Breast epithelium (tissue), 4 donors: Measurements from ENCODE around the gene PSD2. TPM values are rescaled to one million over a fixed set of nuclear protein-coding genes. Genes with fewer than 3 reads are reported as not detected.

ENCODE experiments used
- DNase-seq, 2 donors: peaks; one replicate each; pipeline ENCODE4 v3.0.0-alpha.2; 2019; ENCODE audit warnings: low spot score in 2 of 2
- H3K27ac ChIP-seq, 2 donors: fragments of 200-600 bp; sonication (generic) in 1 of 2; one replicate each; pipeline ENCODE4 v1.5.1; 2016 to 2019; ENCODE audit warnings: mild to moderate bottlenecking in 1 of 2
- H3K27me3 ChIP-seq, 2 donors: fragments of 200-600 bp; sonication (generic) in 1 of 2; one replicate each; pipeline versions ENCODE4 v1.5.1 to v1.6.0; 2017 to 2019; ENCODE audit warnings: control low read depth in 1 of 2, mild to moderate bottlenecking in 1 of 2
- H3K36me3 ChIP-seq: fragments of 200-600 bp; one replicate; pipeline ENCODE4 v1.5.1; 2019
- H3K4me1 ChIP-seq, 2 donors: fragments of 200-600 bp; sonication (generic); one replicate each; pipeline ENCODE4 v1.5.1; 2016 to 2019; ENCODE audit warnings: control low read depth in 1 of 2
- H3K4me3 ChIP-seq, 3 donors: fragments of 200-600 bp; sonication (generic); 1 replicate in 2 of 3; 2 replicates in 1 of 3; pipeline ENCODE4 v1.5.1; 2016 to 2019; ENCODE audit warnings: mild to moderate bottlenecking in 3 of 3, moderate library complexity in 2 of 3
- H3K9me3 ChIP-seq, 2 donors: fragments of 200-600 bp; sonication (generic) in 1 of 2; one replicate each; pipeline ENCODE4 v1.5.1; 2016 to 2019; ENCODE audit warnings: control low read depth in 1 of 2
- CTCF ChIP-seq, 3 donors: fragments of 450-650 bp; IDR thresholded peaks; one replicate each; pipeline ENCODE4 v1.5.1; 2016 to 2017; ENCODE audit warnings: antibody characterized with exemption in 3 of 3, mild to moderate bottlenecking in 3 of 3, moderate library complexity in 3 of 3
- POLR2A ChIP-seq: fragments of 450-650 bp; IDR thresholded peaks from one replicate; pipeline ENCODE4 v1.6.1; 2016; ENCODE audit warnings: antibody characterized with exemption, mild to moderate bottlenecking, moderate library complexity
- POLR2AphosphoS5 ChIP-seq, 3 donors: sonication (generic); formaldehyde crosslinking; IDR thresholded peaks; one replicate each; pipeline ENCODE4 v1.6.1; 2017; ENCODE audit warnings: antibody characterized with exemption in 3 of 3
- intact Hi-C: fragments of 100-400 bp; cut with DNase I; formaldehyde crosslinking; loops from one replicate; pipeline ENCODE4 v1.15.1; 2023; ENCODE audit warnings: low total_unique reads
- total RNA-seq, 3 donors: library from RNA; depleted of rRNA; stranded (reverse); fragments of >200 nt; gene quantifications; one replicate each; pipeline ENCODE4 v1.1.0, GENCODE V29; 2016

Gene PSD2
- total RNA-seq, 3 donors from 2014 or later, result 0.66 to 1.8 TPM; not detected in 1

GRCh38 chr5:139855946-139856540 is 60.4 kb downstream of the PSD2 start:
- Histone ChIP-seq H3K36me3 (no peaks in the 10 kb centered on the region), H3K27ac (no peak overlapping the region), H3K4me1 (no peaks in the 10 kb centered on the region), H3K4me3 (no peak overlapping the region), H3K9me3 (no peaks in the 10 kb centered on the region), H3K27me3 (no peaks in the 10 kb centered on the region)
- intact Hi-C loops, result no loop called here
- TF ChIP-seq POLR2A (no peak), POLR2AphosphoS5 (IDR thresholded peaks at IDR 0.05) (no peak), CTCF (IDR thresholded peaks at IDR 0.05) (no peak)
- DNase-seq, result no peak

- Histone ChIP-seq H3K4me1 (no peaks in the 10 kb centered on the region), H3K27me3 (no peaks in the 10 kb centered on the region), H3K9me3 (no peaks in the 10 kb centered on the region), H3K4me3 (no peak overlapping the region), H3K27ac (no peak overlapping the region), H3K36me3 (no peaks in the 10 kb centered on the region)
- TF ChIP-seq POLR2A (no peak), CTCF (IDR thresholded peaks at IDR 0.05) (no peak), POLR2AphosphoS5 (IDR thresholded peaks at IDR 0.05) (no peak)
- DNase-seq, result no peak
- intact Hi-C loops, result no loop called here
Measured at GRCh38 chr5:139856714-139857113, 61.1 kb downstream of the PSD2 start.

GRCh38 chr5:139859013-139859412 is 63.4 kb downstream of the PSD2 start:
- intact Hi-C loops, result no loop called here
- no peak for TF ChIP-seq POLR2AphosphoS5 (IDR thresholded peaks at IDR 0.05)
- TF ChIP-seq POLR2A, result no peak
- TF ChIP-seq CTCF (IDR thresholded peaks at IDR 0.05), result no peak
- H3K27me3 ChIP-seq, result no peaks in the 10 kb centered on the region
- no peak overlapping the region for H3K27ac ChIP-seq
- H3K36me3 ChIP-seq, result no peaks in the 10 kb centered on the region
- H3K4me1 ChIP-seq, result no peaks in the 10 kb centered on the region
- no peak for DNase-seq
- H3K4me3 ChIP-seq, result no peak overlapping the region
- H3K9me3 ChIP-seq, result no peaks in the 10 kb centered on the region

GRCh38 chr5:139861021-139861888 is 65.6 kb downstream of the PSD2 start:
- no peak overlapping the region for H3K4me3 ChIP-seq
- no peaks in the 10 kb centered on the region for H3K9me3 ChIP-seq
- intact Hi-C loops, result no loop called here
- TF ChIP-seq POLR2A (no peak), CTCF (IDR thresholded peaks at IDR 0.05) (no peak)
- no peaks in the 10 kb centered on the region for H3K36me3 ChIP-seq
- no peak for DNase-seq
- no peaks in the 10 kb centered on the region for H3K4me1 ChIP-seq
- H3K27me3 ChIP-seq, result no peaks in the 10 kb centered on the region
- H3K27ac ChIP-seq, result no peak overlapping the region

GRCh38 chr5:139861889-139862207 is 66.2 kb downstream of the PSD2 start:
- Histone ChIP-seq H3K4me1 (no peaks in the 10 kb centered on the region), H3K27me3 (no peaks in the 10 kb centered on the region), H3K9me3 (no peaks in the 10 kb centered on the region), H3K27ac (no peak overlapping the region), H3K36me3 (no peaks in the 10 kb centered on the region), H3K4me3 (no peak overlapping the region)
- intact Hi-C loops, result no loop called here
- no peak for TF ChIP-seq CTCF (IDR thresholded peaks at IDR 0.05)
- TF ChIP-seq POLR2A, result no peak
- TF ChIP-seq POLR2AphosphoS5 (IDR thresholded peaks at IDR 0.05), result no peak
- DNase-seq, result no peak
